Testis (tissue), 3 donors: ENCODE data around the gene LPCAT3. TPM values are rescaled to one million over a fixed set of nuclear protein-coding genes. Genes with fewer than 3 reads are reported as not detected.
A peak's percentile ranks its signal among the peaks of the same experiment; 100 is the strongest.

Experiments
- DNase-seq: peaks from one replicate; pipeline ENCODE4 v3.0.0-alpha.2; 2019
- H3K27ac ChIP-seq, 2 donors: fragments of 200-600 bp; sonication (generic); one replicate each; pipeline ENCODE4 v1.5.1; 2019
- H3K27me3 ChIP-seq: fragments of 200-600 bp; sonication (generic); one replicate; pipeline ENCODE4 v1.5.1; 2019
- H3K36me3 ChIP-seq: fragments of 200-600 bp; sonication (generic); one replicate; pipeline ENCODE4 v1.5.1; 2017; ENCODE audit warnings: low read depth; ENCODE audit errors: missing control alignments
- H3K4me1 ChIP-seq: fragments of 200-600 bp; sonication (generic); one replicate; pipeline ENCODE4 v1.5.1; 2019
- H3K4me3 ChIP-seq, 2 donors: fragments of 200-600 bp; sonication (generic); one replicate each; pipeline ENCODE4 v1.5.1; 2017 to 2019
- H3K9me3 ChIP-seq: fragments of 200-600 bp; sonication (generic); one replicate; pipeline ENCODE4 v1.5.1; 2017
- POLR2A ChIP-seq: fragments of 450-650 bp; IDR thresholded peaks from one replicate; pipeline ENCODE4 v1.6.1; 2017; ENCODE audit warnings: antibody characterized with exemption, mild to moderate bottlenecking, moderate library complexity
- WGBS, 2 donors: methylation state at CpG; one replicate each; pipeline ENCODE4 v1.1.5; 2018; 5-methylcytosine and 5-hydroxymethylcytosine counted together
- intact Hi-C: fragments of 100-400 bp; cut with DNase I; formaldehyde crosslinking; loops from one replicate; pipeline ENCODE4 v1.15.1; 2023; ENCODE audit warnings: low total_unique reads
- polyA plus RNA-seq: library from polyadenylated mRNA; stranded (reverse); fragments of 350-450 nt; fragmentation: Illumina TruSeq; extraction: RNeasy Lipid Tissue Mini Kit (QIAGEN cat#74804); gene quantifications from one replicate; pipeline ENCODE4 v1.2.3, GENCODE V29; 2014; ENCODE audit warnings: low read depth, low replicate concordance; ENCODE audit not compliant: insufficient read depth
- total RNA-seq, 2 donors: library from RNA; depleted of rRNA; stranded (reverse); fragments of >200 nt; gene quantifications; one replicate each; pipeline ENCODE4 v1.2.3, GENCODE V29; 2016
- TF ChIP-seq, protein P1 (sequence below), 3 experiments: fragments of 450-650 bp in 2 of 3; fragments of 200-600 bp in 1 of 3; sonication (generic) in 1 of 3; IDR thresholded peaks; one replicate each; pipeline ENCODE4 v1.5.1; 2016 to 2019; ENCODE audit warnings: antibody characterized with exemption in 3 of 3, mild to moderate bottlenecking in 2 of 3, moderate library complexity in 1 of 3

The LPCAT3 gene
- total and polyA plus RNA-seq, 3 donors from 2014 or later = 26.0 to 33.2 (median 30.2) TPM

DNA sequence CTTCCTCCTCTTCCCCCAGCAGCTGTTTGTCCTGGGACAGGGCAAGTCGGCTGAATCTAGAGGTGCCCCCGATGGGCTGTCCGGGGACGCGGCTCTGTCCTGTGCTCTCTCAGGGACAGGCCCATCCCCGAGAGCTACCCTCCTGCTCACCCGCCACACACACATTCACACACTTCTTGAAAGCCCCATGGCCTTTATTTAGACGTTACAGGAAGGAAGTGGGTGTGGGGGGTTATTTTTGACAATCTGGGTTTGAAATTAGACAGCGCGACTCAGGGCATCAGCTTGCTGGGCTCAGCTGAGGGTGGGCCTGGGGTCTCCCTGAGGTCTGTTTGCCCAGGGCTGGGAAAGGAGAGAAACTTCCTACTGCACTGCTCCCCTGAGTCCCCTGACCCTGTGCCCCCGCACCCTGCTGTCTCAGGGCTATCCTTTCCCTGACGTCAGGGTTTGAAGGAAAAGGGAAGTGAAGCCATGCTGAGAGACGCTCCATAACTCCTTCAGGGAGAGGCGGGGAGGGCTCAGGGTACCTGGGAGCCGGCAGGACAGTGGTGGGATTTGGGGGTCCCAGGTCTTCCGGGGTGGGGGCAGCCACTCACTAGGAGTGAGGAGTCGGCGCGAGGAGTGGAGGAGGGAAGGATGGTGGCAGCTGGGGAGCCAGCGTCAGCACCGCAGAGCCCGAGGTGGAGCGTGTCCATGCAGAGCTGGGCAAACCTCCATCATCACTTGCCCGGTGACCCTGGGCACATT lies 59.0 kb downstream of the LPCAT3 start:
- no peaks in the 10 kb centered on the region for H3K9me3 ChIP-seq
- TF ChIP-seq POLR2A = no peak
- TF ChIP-seq, protein P1, sequence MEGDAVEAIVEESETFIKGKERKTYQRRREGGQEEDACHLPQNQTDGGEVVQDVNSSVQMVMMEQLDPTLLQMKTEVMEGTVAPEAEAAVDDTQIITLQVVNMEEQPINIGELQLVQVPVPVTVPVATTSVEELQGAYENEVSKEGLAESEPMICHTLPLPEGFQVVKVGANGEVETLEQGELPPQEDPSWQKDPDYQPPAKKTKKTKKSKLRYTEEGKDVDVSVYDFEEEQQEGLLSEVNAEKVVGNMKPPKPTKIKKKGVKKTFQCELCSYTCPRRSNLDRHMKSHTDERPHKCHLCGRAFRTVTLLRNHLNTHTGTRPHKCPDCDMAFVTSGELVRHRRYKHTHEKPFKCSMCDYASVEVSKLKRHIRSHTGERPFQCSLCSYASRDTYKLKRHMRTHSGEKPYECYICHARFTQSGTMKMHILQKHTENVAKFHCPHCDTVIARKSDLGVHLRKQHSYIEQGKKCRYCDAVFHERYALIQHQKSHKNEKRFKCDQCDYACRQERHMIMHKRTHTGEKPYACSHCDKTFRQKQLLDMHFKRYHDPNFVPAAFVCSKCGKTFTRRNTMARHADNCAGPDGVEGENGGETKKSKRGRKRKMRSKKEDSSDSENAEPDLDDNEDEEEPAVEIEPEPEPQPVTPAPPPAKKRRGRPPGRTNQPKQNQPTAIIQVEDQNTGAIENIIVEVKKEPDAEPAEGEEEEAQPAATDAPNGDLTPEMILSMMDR (IDR thresholded peaks at IDR 0.05) = no peak
- no peaks in the 10 kb centered on the region for H3K27me3 ChIP-seq
- peak overlapping the region in 1 of 2 donors; percentile 41 for H3K27ac ChIP-seq
- no peak overlapping the region for H3K4me3 ChIP-seq
- intact Hi-C loops = no loop called here
- DNase-seq = no peak
- H3K4me1 ChIP-seq = peaks cover 31% of the 10 kb centered on the region
- H3K36me3 ChIP-seq = no peaks in the 10 kb centered on the region
- 67 to 81% methylated on average over 24 of the region's 24 CpGs for WGBS, 2 donors

GRCh38 chr12:6958609-6959057 lies 59.6 kb downstream of the LPCAT3 start:
- Histone ChIP-seq H3K4me1 (peaks cover 37% of the 10 kb centered on the region), H3K27ac (peak overlapping the region in 1 of 2 donors; percentile 41), H3K9me3 (no peaks in the 10 kb centered on the region), H3K4me3 (no peak overlapping the region), H3K27me3 (no peaks in the 10 kb centered on the region), H3K36me3 (no peaks in the 10 kb centered on the region)
- 68 to 76% methylated on average over 10 of the region's 10 CpGs for WGBS, 2 donors
- TF ChIP-seq, protein P1 (IDR thresholded peaks at IDR 0.05) = no peak
- TF ChIP-seq POLR2A = no peak
- intact Hi-C loops = no loop called here
- no peak for DNase-seq

DNA sequence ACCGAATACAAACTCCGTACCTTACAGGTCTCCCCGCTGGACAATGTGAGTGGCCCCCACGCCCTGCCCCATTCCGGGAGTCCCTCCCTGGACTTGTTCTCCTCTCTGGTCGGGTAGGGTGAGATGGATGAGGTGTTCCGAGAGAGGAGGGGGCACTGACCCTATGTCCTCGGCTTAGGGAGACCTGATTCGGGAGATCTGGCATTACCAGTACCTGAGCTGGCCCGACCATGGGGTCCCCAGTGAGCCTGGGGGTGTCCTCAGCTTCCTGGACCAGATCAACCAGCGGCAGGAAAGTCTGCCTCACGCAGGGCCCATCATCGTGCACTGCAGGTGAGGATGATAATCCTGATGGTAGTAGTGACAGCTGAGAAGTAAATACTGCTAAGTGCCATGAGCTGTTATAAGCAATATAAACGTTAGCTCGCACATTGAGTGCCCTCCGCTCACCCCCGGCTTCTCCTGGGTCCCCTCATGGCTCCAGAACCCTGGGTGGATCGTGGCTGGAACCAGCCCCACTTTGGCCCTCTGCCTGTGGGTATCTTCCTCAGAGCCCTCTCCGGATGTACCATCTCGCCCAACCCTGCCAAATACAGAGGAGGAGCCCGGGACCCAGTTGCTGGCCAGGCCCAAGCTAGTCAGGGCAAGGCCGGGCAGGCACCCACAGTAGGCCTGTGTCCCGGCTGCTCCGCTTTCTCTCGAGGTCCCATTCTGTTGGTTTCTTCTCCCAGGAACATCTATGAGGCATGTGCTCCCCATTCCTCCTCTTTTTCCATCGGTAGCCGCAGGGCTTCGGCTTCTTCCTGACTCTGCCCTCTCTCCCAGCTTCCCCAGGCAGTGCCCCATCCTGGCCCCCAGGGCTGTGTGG lies 60.3 kb downstream of the LPCAT3 start:
- intact Hi-C loops = no loop called here
- no peak for TF ChIP-seq POLR2A
- TF ChIP-seq, protein P1 (IDR thresholded peaks at IDR 0.05) = no peak
- DNase-seq = no peak
- no peaks in the 10 kb centered on the region for H3K27me3 ChIP-seq
- peaks cover 39% of the 10 kb centered on the region for H3K4me1 ChIP-seq
- H3K9me3 ChIP-seq = no peaks in the 10 kb centered on the region
- no peak overlapping the region for H3K27ac ChIP-seq
- no peak overlapping the region for H3K4me3 ChIP-seq
- WGBS, 2 donors = 85 to 89% methylated on average over 19 to 28 of the region's 28 CpGs
- H3K36me3 ChIP-seq = no peaks in the 10 kb centered on the region

GRCh38 chr12:6957151-6957701 lies 61.0 kb downstream of the LPCAT3 start:
- Histone ChIP-seq H3K27ac (no peak overlapping the region), H3K4me1 (peaks cover 37% of the 10 kb centered on the region), H3K9me3 (no peaks in the 10 kb centered on the region), H3K36me3 (no peaks in the 10 kb centered on the region), H3K27me3 (no peaks in the 10 kb centered on the region), H3K4me3 (no peak overlapping the region)
- WGBS, 2 donors = 84 to 86% methylated on average over 19 to 20 of the region's 20 CpGs
- TF ChIP-seq, protein P1 (IDR thresholded peaks at IDR 0.05) = no peak
- TF ChIP-seq POLR2A = no peak
- intact Hi-C loops = no loop called here
- DNase-seq = no peak
